ENCODE data around the gene ZNF660. TPM values are rescaled to one million over a fixed set of nuclear protein-coding genes. Genes with fewer than 3 reads are reported as not detected.
A peak's percentile ranks its signal among the peaks of the same experiment; 100 is the strongest.
"Not testable (repeated sequence)": the region's sequence is repeated elsewhere in the genome, so short reads cannot be mapped to it uniquely, and the experiment has no call there.

ZNF660 gene
- total and polyA plus RNA-seq, 4 experiments from 2014 or later: 0.06 to 0.61 (median 0.09) TPM; not detected in 1

DNA sequence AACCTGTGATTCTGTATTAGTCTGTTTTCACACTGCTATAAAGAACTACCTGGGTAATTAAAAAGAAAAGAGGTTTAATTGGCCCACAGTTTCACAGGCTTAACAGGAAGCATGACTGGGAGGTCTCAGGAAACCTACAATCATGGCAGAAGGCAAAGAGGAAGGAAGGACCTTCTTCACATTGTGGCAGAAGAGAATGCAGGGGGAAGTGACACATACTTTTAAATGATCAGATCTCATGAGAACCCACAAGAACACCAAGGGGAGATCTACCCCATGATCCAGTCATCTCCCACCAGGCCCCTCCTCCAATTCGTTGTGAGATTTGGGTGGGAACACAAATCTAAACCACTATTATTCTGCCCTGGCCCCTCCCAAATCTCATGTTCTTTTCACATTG, 23.7 kb upstream of the ZNF660 start:
- intact Hi-C loops (cut with micrococcal nuclease): no loop called here
- no peak overlapping the region for H3K4me3 Mint-ChIP-seq
- Histone ChIP-seq H3K36me3 (ENCODE audit: insufficient read depth, low read length) (no peaks in the 10 kb centered on the region), H3K4me1 (ENCODE audit: insufficient read depth, low read length) (peaks cover 4% of the 10 kb centered on the region), H3K27me3 (ENCODE audit: insufficient read depth, low read length) (no peaks in the 10 kb centered on the region), H3K4me3 (ENCODE audit: low read length in 2 of 2) (no peak overlapping the region), H3K27ac (ENCODE audit: low read depth, low read length) (no peak overlapping the region), H3K9me3 (ENCODE audit: control insufficient read depth in 1 of 2, low read length in 2 of 2) (no peaks in the 10 kb centered on the region)
- peaks cover 4 to 9% (median 6%) of the 10 kb centered on the region in 4 donors for H3K4me1 Mint-ChIP-seq
- CTCF ChIA-PET (ENCODE audit: partially characterized antibody): no interaction called here
- H3K27me3 Mint-ChIP-seq: peaks cover 0 to 2% of the 10 kb centered on the region in 2 donors
- POLR2A ChIA-PET (ENCODE audit: partially characterized antibody): no interaction called here
- H3K27ac Mint-ChIP-seq: peak overlapping the region in 1 of 7 donors; percentile 55
- no peak for DNase-seq
- H3K36me3 Mint-ChIP-seq: peaks cover 25 to 59% of the 10 kb centered on the region in 2 donors
- peaks cover 2 to 19% (median 12%) of the 10 kb centered on the region in 8 donors for H3K9me3 Mint-ChIP-seq

GRCh38 chr3:44562147-44562546, 22.6 kb upstream of the ZNF660 start:
- intact Hi-C loops (cut with micrococcal nuclease): no loop called here
- Mint-ChIP-seq H3K4me1 (peaks cover 0 to 2% (median under 1%) of the 10 kb centered on the region in 4 donors), H3K4me3 (no peak overlapping the region), H3K27me3 (peaks cover 0 to 2% of the 10 kb centered on the region in 2 donors), H3K9me3 (peaks cover 2 to 22% (median 17%) of the 10 kb centered on the region in 8 donors), H3K36me3 (peaks cover 31 to 67% of the 10 kb centered on the region in 2 donors), H3K27ac (no peak overlapping the region)
- CTCF ChIA-PET (ENCODE audit: partially characterized antibody): no interaction called here
- no peaks in the 10 kb centered on the region for H3K9me3 ChIP-seq (ENCODE audit: control insufficient read depth in 1 of 2, low read length in 2 of 2)
- H3K27ac ChIP-seq (ENCODE audit: low read depth, low read length): no peak overlapping the region
- no peaks in the 10 kb centered on the region for H3K4me1 ChIP-seq (ENCODE audit: insufficient read depth, low read length)
- H3K4me3 ChIP-seq (ENCODE audit: low read length in 2 of 2): no peak overlapping the region
- no peak for DNase-seq
- H3K27me3 ChIP-seq (ENCODE audit: insufficient read depth, low read length): no peaks in the 10 kb centered on the region
- POLR2A ChIA-PET (ENCODE audit: partially characterized antibody): no interaction called here
- no peaks in the 10 kb centered on the region for H3K36me3 ChIP-seq (ENCODE audit: insufficient read depth, low read length)

DNA sequence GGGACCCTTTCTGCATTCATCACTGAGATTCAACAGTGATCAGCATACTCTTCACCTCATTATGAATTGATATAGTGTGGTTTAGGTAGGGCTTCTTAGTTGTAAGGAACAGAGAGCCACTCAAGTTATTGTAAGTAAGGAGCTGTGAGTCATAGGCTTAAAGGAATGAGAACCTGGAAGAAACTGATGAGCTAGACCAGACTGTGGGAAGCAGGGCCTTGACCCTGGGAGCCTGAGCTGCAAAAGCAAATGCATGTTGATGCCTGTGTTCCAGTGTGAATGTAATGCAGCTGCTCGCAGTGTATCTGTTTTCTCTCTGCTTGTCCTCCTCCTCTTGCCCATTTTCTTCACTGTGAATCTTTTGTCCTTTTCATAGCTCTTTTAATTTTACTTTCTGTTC, 16.2 kb upstream of the ZNF660 start:
- H3K27ac Mint-ChIP-seq: no peak overlapping the region
- Histone ChIP-seq H3K4me3 (ENCODE audit: low read length in 2 of 2) (no peak overlapping the region), H3K27me3 (ENCODE audit: insufficient read depth, low read length) (no peaks in the 10 kb centered on the region), H3K27ac (ENCODE audit: low read depth, low read length) (no peak overlapping the region), H3K9me3 (ENCODE audit: control insufficient read depth in 1 of 2, low read length in 2 of 2) (peaks cover 9 to 28% of the 10 kb centered on the region in 2 donors), H3K4me1 (ENCODE audit: insufficient read depth, low read length) (no peaks in the 10 kb centered on the region), H3K36me3 (ENCODE audit: insufficient read depth, low read length) (peaks cover 5% of the 10 kb centered on the region)
- peaks cover 0 to 2% of the 10 kb centered on the region in 2 donors for H3K27me3 Mint-ChIP-seq
- ChIA-PET POLR2A (ENCODE audit: partially characterized antibody) (no interaction called here), CTCF (ENCODE audit: partially characterized antibody) (no interaction called here)
- H3K36me3 Mint-ChIP-seq: peaks cover 65 to 82% of the 10 kb centered on the region in 2 donors
- intact Hi-C loops (cut with micrococcal nuclease): no loop called here
- peaks cover 0 to 2% (median 0%) of the 10 kb centered on the region in 4 donors for H3K4me1 Mint-ChIP-seq
- H3K4me3 Mint-ChIP-seq: no peak overlapping the region
- H3K9me3 Mint-ChIP-seq: peaks cover 6 to 73% (median 67%) of the 10 kb centered on the region in 8 donors
- no peak for DNase-seq

DNA sequence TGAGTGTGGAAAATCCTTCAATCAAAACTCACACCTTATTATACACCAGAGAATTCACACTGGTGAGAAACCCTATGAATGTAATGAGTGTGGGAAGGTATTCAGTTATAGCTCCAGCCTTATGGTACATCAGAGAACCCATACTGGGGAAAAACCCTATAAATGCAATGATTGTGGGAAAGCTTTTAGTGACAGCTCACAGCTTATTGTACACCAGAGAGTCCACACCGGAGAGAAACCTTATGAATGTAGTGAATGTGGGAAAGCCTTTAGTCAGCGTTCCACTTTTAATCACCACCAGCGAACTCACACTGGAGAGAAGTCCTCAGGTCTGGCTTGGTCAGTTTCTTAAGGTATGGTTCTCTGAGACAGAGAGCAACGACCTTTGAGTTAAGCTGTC, 13.7 kb upstream of the ZNF660 start:
- H3K4me1 ChIP-seq (ENCODE audit: insufficient read depth, low read length): no peaks in the 10 kb centered on the region
- H3K27me3 ChIP-seq (ENCODE audit: insufficient read depth, low read length): no peaks in the 10 kb centered on the region
- H3K4me3 ChIP-seq (ENCODE audit: low read length in 2 of 2): no peak overlapping the region
- Mint-ChIP-seq H3K4me1 (no peaks in the 10 kb centered on the region), H3K36me3 (peaks cover 57 to 63% of the 10 kb centered on the region in 2 donors), H3K4me3 (no peak overlapping the region), H3K9me3 (peaks cover 6 to 80% (median 71%) of the 10 kb centered on the region in 8 donors), H3K27me3 (no peaks in the 10 kb centered on the region), H3K27ac (no peak overlapping the region)
- no peak for DNase-seq
- POLR2A ChIA-PET (ENCODE audit: partially characterized antibody): no interaction called here
- peaks cover 9 to 28% of the 10 kb centered on the region in 2 donors for H3K9me3 ChIP-seq (ENCODE audit: control insufficient read depth in 1 of 2, low read length in 2 of 2)
- CTCF ChIA-PET (ENCODE audit: partially characterized antibody): no interaction called here
- H3K27ac ChIP-seq (ENCODE audit: low read depth, low read length): no peak overlapping the region
- intact Hi-C loops (cut with micrococcal nuclease): no loop called here
- peaks cover 5% of the 10 kb centered on the region for H3K36me3 ChIP-seq (ENCODE audit: insufficient read depth, low read length)

DNA sequence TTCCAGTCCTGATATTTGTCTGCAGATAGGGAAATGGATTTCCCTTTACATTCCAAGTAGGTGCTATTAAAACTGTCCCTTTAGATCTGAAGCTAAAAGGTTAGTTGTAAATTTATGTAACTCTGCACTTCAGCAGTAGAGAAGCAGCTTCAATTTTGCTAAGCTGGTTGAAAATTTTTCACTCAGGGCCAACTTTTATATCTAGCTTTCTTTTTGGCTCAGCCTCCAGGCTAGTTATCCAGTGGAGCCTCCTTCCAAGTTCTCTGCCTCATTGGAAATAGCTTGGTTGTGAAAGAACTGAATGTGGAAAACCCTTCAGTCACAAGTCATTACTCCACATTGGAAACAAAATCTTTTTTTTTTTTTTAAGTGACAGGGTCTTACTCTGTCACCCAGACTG, 8.2 kb upstream of the ZNF660 start:
- no peak overlapping the region for H3K4me3 Mint-ChIP-seq

DNA sequence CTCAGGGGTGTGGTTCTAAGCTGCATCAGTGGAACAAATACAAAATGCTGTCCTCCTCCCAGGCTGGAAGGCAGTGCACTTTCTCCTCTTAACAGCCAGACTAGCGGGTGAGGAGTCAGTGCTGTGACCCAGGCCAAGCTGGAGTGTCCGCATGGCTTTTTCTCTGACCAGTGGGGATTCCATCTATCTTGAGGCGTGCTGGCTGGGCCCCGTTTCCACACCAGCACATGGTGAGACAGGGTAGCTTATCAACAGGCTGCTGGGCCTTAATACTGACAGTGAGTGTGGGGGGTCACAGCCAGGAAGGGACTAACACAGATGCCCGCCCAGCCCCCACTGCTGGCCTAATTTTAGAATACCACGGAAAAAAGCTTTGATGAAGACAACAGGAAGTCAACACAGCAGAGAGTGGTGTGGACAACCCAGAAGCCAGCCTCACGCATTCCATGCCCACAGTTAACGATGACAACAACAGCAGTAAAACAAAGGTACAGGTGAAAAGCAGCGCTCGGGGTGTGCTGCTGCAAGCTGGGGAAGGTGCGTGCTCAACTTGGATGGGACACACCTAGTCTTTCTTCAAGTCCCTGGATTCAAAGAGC, 7.3 kb upstream of the ZNF660 start:
- CTCF ChIA-PET (ENCODE audit: partially characterized antibody); H3K27ac Mint-ChIP-seq; H3K4me1 ChIP-seq (ENCODE audit: insufficient read depth, low read length); intact Hi-C loops (cut with micrococcal nuclease); H3K27ac ChIP-seq (ENCODE audit: low read depth, low read length); H3K36me3 ChIP-seq (ENCODE audit: insufficient read depth, low read length); H3K9me3 ChIP-seq (ENCODE audit: control insufficient read depth in 1 of 2, low read length in 2 of 2); POLR2A ChIA-PET (ENCODE audit: partially characterized antibody); H3K4me1 Mint-ChIP-seq; H3K4me3 ChIP-seq (ENCODE audit: low read length in 2 of 2); H3K27me3 ChIP-seq (ENCODE audit: insufficient read depth, low read length); DNase-seq; H3K27me3 Mint-ChIP-seq; H3K4me3 Mint-ChIP-seq: not testable (repeated sequence)
- H3K9me3 Mint-ChIP-seq: peaks cover 3 to 52% (median 42%) of the 10 kb centered on the region in 8 donors
- H3K36me3 Mint-ChIP-seq: peaks cover 10 to 13% of the 10 kb centered on the region in 2 donors

More for the DNA sequence above, 8.2 kb upstream of the ZNF660 start:
- H3K36me3 Mint-ChIP-seq: peaks cover 13 to 20% of the 10 kb centered on the region in 2 donors
- ChIA-PET POLR2A (ENCODE audit: partially characterized antibody) (no interaction called here), CTCF (ENCODE audit: partially characterized antibody) (no interaction called here)
- peaks cover 0 to 53% (median 45%) of the 10 kb centered on the region in 8 donors for H3K9me3 Mint-ChIP-seq
- intact Hi-C loops (cut with micrococcal nuclease): no loop called here
- H3K9me3 ChIP-seq (ENCODE audit: control insufficient read depth in 1 of 2, low read length in 2 of 2): peaks cover 0 to 4% of the 10 kb centered on the region in 2 donors
- H3K4me1 Mint-ChIP-seq: no peaks in the 10 kb centered on the region
- no peaks in the 10 kb centered on the region for H3K4me1 ChIP-seq (ENCODE audit: insufficient read depth, low read length)
- no peak overlapping the region for H3K4me3 ChIP-seq (ENCODE audit: low read length in 2 of 2)
- no peak overlapping the region for H3K27ac ChIP-seq (ENCODE audit: low read depth, low read length)
- no peak overlapping the region for H3K27ac Mint-ChIP-seq
- H3K27me3 ChIP-seq (ENCODE audit: insufficient read depth, low read length): no peaks in the 10 kb centered on the region
- no peaks in the 10 kb centered on the region for H3K36me3 ChIP-seq (ENCODE audit: insufficient read depth, low read length)
- peaks cover 0 to 1% of the 10 kb centered on the region in 2 donors for H3K27me3 Mint-ChIP-seq
- no peak for DNase-seq

- CTCF ChIA-PET (ENCODE audit: partially characterized antibody); H3K27ac Mint-ChIP-seq; POLR2A ChIA-PET (ENCODE audit: partially characterized antibody); H3K27ac ChIP-seq (ENCODE audit: low read depth, low read length); intact Hi-C loops (cut with micrococcal nuclease); H3K36me3 Mint-ChIP-seq; DNase-seq; H3K27me3 ChIP-seq (ENCODE audit: insufficient read depth, low read length); H3K36me3 ChIP-seq (ENCODE audit: insufficient read depth, low read length); H3K4me1 ChIP-seq (ENCODE audit: insufficient read depth, low read length); H3K4me3 Mint-ChIP-seq; H3K4me1 Mint-ChIP-seq; H3K4me3 ChIP-seq (ENCODE audit: low read length in 2 of 2); H3K9me3 ChIP-seq (ENCODE audit: control insufficient read depth in 1 of 2, low read length in 2 of 2): not testable (repeated sequence)
- Mint-ChIP-seq H3K9me3 (peaks cover 4 to 56% (median 37%) of the 10 kb centered on the region in 8 donors), H3K27me3 (peaks cover 5 to 12% of the 10 kb centered on the region in 2 donors)
Observed at GRCh38 chr3:44578316-44578715, 6.4 kb upstream of the ZNF660 start.

Data from CD4-positive, alpha-beta memory T cell (primary cell).